SK-N-SH (cell line): ENCODE data around the gene AGFG2. TPM values are rescaled to one million over a fixed set of nuclear protein-coding genes. Genes with fewer than 3 reads are reported as not detected.

ENCODE experiments used
- CTCF ChIA-PET: fragments of 300-600, 350-600 bp; formaldehyde crosslinking; extraction: SDS; loops from one replicate; lab custom pipeline; 2021; lab: Yijun Ruan, JAX
- POLR2A ChIA-PET: fragments of 350-600 bp; sonication (Branson Sonifier 250); formaldehyde crosslinking; extraction: SDS; loops from one replicate; lab custom pipeline; 2020; ENCODE audit warnings: antibody characterized with exemption, inconsistent platforms; lab: Yijun Ruan, JAX
- DNase-seq: peaks from one replicate; pipeline ENCODE4 v3.0.0; 2012
- H2AFZ ChIP-seq: fragments of 200-600 bp; sonication (generic); 2 replicates; pipeline ENCODE4 v1.8.1; 2016; ENCODE audit warnings: antibody characterized with exemption, mild to moderate bottlenecking, low read depth
- H3F3A ChIP-seq: fragments of 200-600 bp; sonication (generic); replicated peaks from 2 replicates; pipeline ENCODE3; 2016; ENCODE audit warnings: antibody characterized with exemption, mild to moderate bottlenecking; ENCODE audit not compliant: insufficient read depth
- H3K27ac ChIP-seq, 2 experiments: fragments of 200-500 bp in 1 of 2; fragments of 200-600 bp in 1 of 2; sonication (Bioruptor generic) in 1 of 2; sonication (generic), shearing (Covaris generic) in 1 of 2; 2 replicates each; pipeline versions ENCODE4 v1.5.1 to v1.6.1; 2014 to 2016; ENCODE audit warnings: low read depth in 2 of 2, inconsistent platforms in 1 of 2, low read length in 1 of 2, mild to moderate bottlenecking in 1 of 2, mixed read lengths in 1 of 2
- H3K27me3 ChIP-seq: fragments of 200-600 bp; sonication (generic), shearing (Covaris generic); 2 replicates; pipeline ENCODE4 v1.6.1; 2016; ENCODE audit warnings: mixed run types; ENCODE audit not compliant: insufficient read depth
- H3K36me3 ChIP-seq, 2 experiments: fragments of 200-500 bp in 1 of 2; fragments of 200-600 bp in 1 of 2; sonication (Bioruptor generic) in 1 of 2; sonication (generic) in 1 of 2; replicated peaks in 1 of 2; 2 replicates each; pipeline versions ENCODE3 to v1.5.1; 2014 to 2016; ENCODE audit warnings: low read length in 1 of 2, mild to moderate bottlenecking in 1 of 2; ENCODE audit not compliant: insufficient read depth in 2 of 2, control insufficient read depth in 1 of 2
- H3K4me1 ChIP-seq, 2 experiments: fragments of 200-500 bp in 1 of 2; fragments of 200-600 bp in 1 of 2; sonication (Bioruptor generic) in 1 of 2; sonication (generic), shearing (Covaris generic) in 1 of 2; 2 replicates each; pipeline versions ENCODE4 v1.5.1 to v1.6.1; 2014 to 2016; ENCODE audit warnings: low read depth in 1 of 2, low read length in 1 of 2, mixed run types in 1 of 2; ENCODE audit not compliant: insufficient read depth in 2 of 2, control insufficient read depth in 1 of 2
- H3K4me2 ChIP-seq: fragments of 200-600 bp; sonication (generic), shearing (Covaris generic); 2 replicates; pipeline ENCODE4 v1.6.1; 2017; ENCODE audit warnings: mixed run types
- H3K4me3 ChIP-seq, 2 experiments: fragments of 200-500 bp in 1 of 2; fragments of 200-600 bp in 1 of 2; sonication (Bioruptor generic) in 1 of 2; sonication (generic), shearing (Covaris generic) in 1 of 2; 2 replicates each; pipeline versions ENCODE4 v1.5.1 to v1.8.1; 2014 to 2016; ENCODE audit warnings: low read depth in 2 of 2, inconsistent platforms in 1 of 2, low read length in 1 of 2, mild to moderate bottlenecking in 1 of 2, mixed read lengths in 1 of 2, moderate library complexity in 1 of 2
- H3K79me2 ChIP-seq: fragments of 200-600 bp; sonication (generic); 2 replicates; pipeline ENCODE4 v1.8.1; 2017; ENCODE audit warnings: mild to moderate bottlenecking; ENCODE audit not compliant: insufficient read depth
- H3K9ac ChIP-seq: fragments of 200-600 bp; sonication (generic); 2 replicates; pipeline ENCODE4 v1.6.1; 2017; ENCODE audit warnings: mixed run types
- H3K9me2 ChIP-seq: fragments of 200-600 bp; sonication (generic); 2 replicates; pipeline ENCODE4 v1.6.1; 2017; ENCODE audit warnings: mixed run types
- H3K9me3 ChIP-seq: fragments of 200-600 bp; sonication (generic); 2 replicates; pipeline ENCODE4 v1.6.1; 2017; ENCODE audit warnings: mixed run types, mild to moderate bottlenecking, moderate library complexity
- H4K20me1 ChIP-seq: fragments of 200-600 bp; sonication (generic); 2 replicates; pipeline ENCODE4 v1.6.1; 2017; ENCODE audit warnings: mild to moderate bottlenecking, mixed run types; ENCODE audit not compliant: insufficient read depth
- ELF1 ChIP-seq: IDR thresholded peaks from 2 replicates; pipeline ENCODE4 v1.4.0; 2012
- EP300 ChIP-seq, 2 experiments: IDR thresholded peaks; 2 replicates each; pipeline versions ENCODE4 v1.4.0 to v1.6.1; 2012; ENCODE audit warnings: borderline replicate concordance in 1 of 2, low read depth in 1 of 2, low read length in 1 of 2
- EZH2phosphoT487 ChIP-seq: fragments of 200-600 bp; sonication (generic); IDR thresholded peaks from 2 replicates; pipeline ENCODE4 v1.6.1; 2017; ENCODE audit warnings: low read depth, mixed run types, mild to moderate bottlenecking, antibody characterized with exemption, moderate library complexity, borderline replicate concordance
- FOSL2 ChIP-seq: IDR thresholded peaks from 2 replicates; pipeline ENCODE4 v1.4.0; 2012; ENCODE audit warnings: low read depth, mild to moderate bottlenecking, moderate library complexity, borderline replicate concordance
- FOXJ3 ChIP-seq: sonication (generic); formaldehyde crosslinking; IDR thresholded peaks from 2 replicates; pipeline ENCODE4 v1.5.1; 2020; ENCODE audit warnings: mild to moderate bottlenecking, missing genetic modification reagents
- GABPA ChIP-seq: IDR thresholded peaks from 2 replicates; pipeline ENCODE4 v1.4.0; 2012; ENCODE audit warnings: low read depth, mild to moderate bottlenecking
- GATA2 ChIP-seq: sonication (generic); formaldehyde crosslinking; IDR thresholded peaks from 2 replicates; pipeline ENCODE4 v1.5.0; 2020; ENCODE audit warnings: mild to moderate bottlenecking, missing genetic modification reagents
- IRF3 ChIP-seq: fragments of 150-350 bp; IDR thresholded peaks from 2 replicates; pipeline ENCODE4 v1.6.1; 2016; ENCODE audit warnings: mild to moderate bottlenecking, low read depth, low read length
- JUND ChIP-seq: IDR thresholded peaks from 2 replicates; pipeline ENCODE4 v1.4.0; 2012
- MEF2A ChIP-seq: IDR thresholded peaks from 2 replicates; pipeline ENCODE4 v1.4.0; 2012; ENCODE audit warnings: low read depth, borderline replicate concordance
- MXI1 ChIP-seq: IDR thresholded peaks from 2 replicates; pipeline ENCODE4 v1.6.1; 2012; ENCODE audit warnings: mild to moderate bottlenecking, low read depth, low read length, improper control_type of control experiment
- NFIC ChIP-seq: IDR thresholded peaks from 2 replicates; pipeline ENCODE4 v1.4.0; 2012; ENCODE audit warnings: borderline replicate concordance
- NRF1 ChIP-seq: IDR thresholded peaks from 2 replicates; pipeline ENCODE4 v1.6.1; 2012; ENCODE audit warnings: low read depth, mild to moderate bottlenecking, low read length
- POLR2AphosphoS5 ChIP-seq: IDR thresholded peaks from 2 replicates; pipeline ENCODE4 v1.6.1; 2012; ENCODE audit warnings: low read depth, low read length
- RAD21 ChIP-seq: IDR thresholded peaks from 2 replicates; pipeline ENCODE4 v1.6.1; 2012; ENCODE audit warnings: mild to moderate bottlenecking, low read length
- RCOR1 ChIP-seq: fragments of 150-350 bp; IDR thresholded peaks from 2 replicates; pipeline ENCODE4 v1.6.1; 2017; ENCODE audit warnings: antibody characterized with exemption, low read length
- RFX5 ChIP-seq: IDR thresholded peaks from 2 replicates; pipeline ENCODE4 v1.6.1; 2012; ENCODE audit warnings: mild to moderate bottlenecking, improper control_type of control experiment, low read length
- RXRA ChIP-seq: IDR thresholded peaks from 2 replicates; pipeline ENCODE4 v1.4.0; 2012; ENCODE audit warnings: low read depth, mild to moderate bottlenecking, borderline replicate concordance
- SIN3A ChIP-seq: IDR thresholded peaks from 2 replicates; pipeline ENCODE4 v1.6.1; 2012; ENCODE audit warnings: low read depth, mild to moderate bottlenecking, low read length, moderate library complexity, borderline replicate concordance
- TAF1 ChIP-seq: IDR thresholded peaks from 2 replicates; pipeline ENCODE4 v1.6.1; 2012; ENCODE audit warnings: low read depth, mild to moderate bottlenecking, low read length, moderate library complexity, borderline replicate concordance
- TCF12 ChIP-seq: IDR thresholded peaks from 2 replicates; pipeline ENCODE4 v1.4.0; 2012
- WGBS: methylation state at CpG from one replicate; pipeline ENCODE4 v1.1.6; 2017; ENCODE audit warnings: low lambda C conversion rate; 5-methylcytosine and 5-hydroxymethylcytosine counted together
- polyA plus RNA-seq, 3 experiments: library from polyadenylated mRNA; depleted of rRNA; stranded (reverse); fragments of >200 nt; gene quantifications; 2 replicates each; pipeline ENCODE4 v1.2.3, GENCODE V29; 2012
- TF ChIP-seq, protein P1 (sequence below): IDR thresholded peaks from 2 replicates; pipeline ENCODE4 v1.4.0; 2012; ENCODE audit warnings: low read depth, borderline replicate concordance
- TF ChIP-seq, protein P2 (sequence below): IDR thresholded peaks from 2 replicates; pipeline ENCODE4; 2012

Gene AGFG2
- polyA plus RNA-seq, 1 of the 3 experiments (the other 2 are of a cell fraction), result 23.1 TPM

DNA sequence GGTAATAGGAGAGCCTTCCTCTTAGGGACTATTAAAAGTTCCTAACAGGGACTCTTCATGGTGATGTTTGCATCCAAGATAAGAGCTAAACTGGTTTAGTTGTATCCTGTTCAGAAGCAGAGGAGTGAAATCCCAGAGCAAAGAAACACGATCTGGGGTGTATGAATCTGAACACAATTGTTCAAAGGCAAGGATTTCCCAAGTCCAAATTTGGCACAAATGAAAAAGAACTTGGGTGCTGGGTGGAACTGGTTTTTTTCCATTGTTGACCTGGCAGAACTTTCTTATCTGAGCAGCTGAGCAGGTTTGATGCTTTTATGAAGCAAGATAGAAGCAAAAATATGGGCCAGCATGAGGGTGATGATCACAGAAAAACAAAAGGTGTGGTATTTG is 6.0 kb downstream of the AGFG2 start:
- Histone ChIP-seq H4K20me1 (no peaks in the 10 kb centered on the region), H3K4me1 (peaks cover 40 to 44% of the 10 kb centered on the region in 2 experiments), H3K9me3 (no peaks in the 10 kb centered on the region), H3K79me2 (peaks cover 27% of the 10 kb centered on the region; the same call in 1 of the 2 replicates), H3K27me3 (no peaks in the 10 kb centered on the region), H3K36me3 (peaks cover 0 to 3% of the 10 kb centered on the region in 2 experiments), H3K9ac (peak overlapping the region; percentile 30), H2AFZ (peak overlapping the region; percentile 69), H3F3A (peaks cover 36% of the 10 kb centered on the region), H3K9me2 (no peaks in the 10 kb centered on the region), H3K27ac (peak overlapping the region; percentile 89), H3K4me2 (peak overlapping the region; percentile 68), H3K4me3 (no peak overlapping the region)
- TF ChIP-seq ELF1, result no peak
- TF ChIP-seq FOXJ3 (CRISPR knock-in tag), result no peak
- TF ChIP-seq, protein P1, sequence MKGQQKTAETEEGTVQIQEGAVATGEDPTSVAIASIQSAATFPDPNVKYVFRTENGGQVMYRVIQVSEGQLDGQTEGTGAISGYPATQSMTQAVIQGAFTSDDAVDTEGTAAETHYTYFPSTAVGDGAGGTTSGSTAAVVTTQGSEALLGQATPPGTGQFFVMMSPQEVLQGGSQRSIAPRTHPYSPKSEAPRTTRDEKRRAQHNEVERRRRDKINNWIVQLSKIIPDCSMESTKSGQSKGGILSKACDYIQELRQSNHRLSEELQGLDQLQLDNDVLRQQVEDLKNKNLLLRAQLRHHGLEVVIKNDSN, result no peak
- no peak for TF ChIP-seq POLR2AphosphoS5
- no peak for TF ChIP-seq TAF1
- TF ChIP-seq RCOR1, result no peak
- TF ChIP-seq GATA2, result no peak
- TF ChIP-seq NRF1, result no peak
- no peak for TF ChIP-seq TCF12
- TF ChIP-seq RAD21, result no peak
- POLR2A ChIA-PET, result interaction anchor here (0.6 to 0.9 kb wide), 3 partner anchors 25 to 41 kb away, joined by 3 read pairs; partner anchors contain the start of genes FBXO24 and LRCH4
- WGBS, result 50% methylated on average over 1 of the region's 1 CpG
- CTCF ChIA-PET, result interaction anchor here (0.9 to 19.1 kb wide), 10 partner anchors 12 to 107 kb away, joined by 3 to 353 read pairs (median 6); partner anchors contain the start of genes MOSPD3 and NYAP1
- no peak for DNase-seq

DNA sequence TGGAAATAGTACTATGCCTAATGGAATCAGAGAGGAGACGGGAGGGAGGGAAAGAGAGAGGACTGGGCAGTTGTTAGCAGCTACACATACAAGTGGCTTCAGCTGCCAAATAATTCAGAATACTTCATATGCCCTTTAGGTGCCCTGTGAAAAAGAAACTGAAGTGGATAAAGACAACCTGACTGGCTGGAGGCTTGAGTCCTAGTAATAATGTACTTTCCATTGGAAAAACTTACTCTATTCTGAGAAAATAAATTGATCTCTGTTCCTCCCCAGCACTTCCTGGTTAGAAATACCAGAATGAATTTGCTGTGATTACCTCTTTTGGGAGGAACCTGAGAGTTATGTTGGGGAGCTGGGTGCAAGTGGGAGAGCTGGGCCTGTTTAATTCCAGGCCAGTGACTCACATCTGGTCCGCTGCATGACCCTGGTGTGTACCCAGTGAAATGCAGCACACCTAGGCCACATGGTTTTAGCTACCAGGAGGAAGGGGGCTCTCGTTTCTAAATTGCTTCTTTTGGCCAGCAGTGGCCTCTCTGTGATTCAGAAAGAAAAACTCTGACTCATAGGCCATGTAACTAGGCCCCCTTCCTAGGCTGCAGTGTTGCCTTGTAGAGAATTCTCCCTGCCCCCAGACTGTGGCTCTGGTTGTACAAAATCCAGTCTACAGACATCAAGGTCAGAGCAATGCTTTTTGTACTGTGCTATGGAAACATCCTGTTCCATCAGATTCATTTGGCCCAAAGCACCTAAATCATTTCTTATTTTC is 6.5 kb downstream of the AGFG2 start:
- Histone ChIP-seq H3K4me2 (peak overlapping the region; percentile 68), H3K9ac (peak overlapping the region; percentile 30), H2AFZ (peak overlapping the region; percentile 69), H3K27me3 (no peaks in the 10 kb centered on the region), H3K27ac (peak overlapping the region; percentile 89), H3K9me3 (no peaks in the 10 kb centered on the region), H3K36me3 (peaks cover 4 to 6% of the 10 kb centered on the region in 2 experiments), H3K4me3 (peak overlapping the region in 1 of 2 experiments; percentile 18; a peak in 1 of 4 replicates), H3F3A (peaks cover 39% of the 10 kb centered on the region), H3K79me2 (peaks cover 26% of the 10 kb centered on the region; the same call in 1 of the 2 replicates), H3K4me1 (peaks cover 40 to 41% of the 10 kb centered on the region in 2 experiments), H4K20me1 (no peaks in the 10 kb centered on the region), H3K9me2 (no peaks in the 10 kb centered on the region)
- peak; percentile 74 for DNase-seq
- ChIA-PET CTCF (interaction anchor here (0.7 to 19.1 kb wide), 13 partner anchors 10 to 160 kb away, joined by 3 to 353 read pairs (median 4); partner anchors contain the start of genes MOSPD3 and NYAP1), POLR2A (interaction anchor here (0.6 to 0.9 kb wide), 2 partner anchors 25 to 41 kb away, joined by 3 read pairs; partner anchors contain the start of genes FBXO24 and LRCH4)
- WGBS, result 12% methylated on average over 3 of the region's 3 CpGs
- TF ChIP-seq RCOR1, result peak; percentile 22; the same call in 1 of the 2 replicates
- peak; percentile 1; the same call in 1 of the 2 replicates for TF ChIP-seq RAD21
- TF ChIP-seq NRF1, result no peak
- TF ChIP-seq MEF2A, result no peak
- TF ChIP-seq MXI1, result peak; percentile 55
- TF ChIP-seq, protein P2, sequence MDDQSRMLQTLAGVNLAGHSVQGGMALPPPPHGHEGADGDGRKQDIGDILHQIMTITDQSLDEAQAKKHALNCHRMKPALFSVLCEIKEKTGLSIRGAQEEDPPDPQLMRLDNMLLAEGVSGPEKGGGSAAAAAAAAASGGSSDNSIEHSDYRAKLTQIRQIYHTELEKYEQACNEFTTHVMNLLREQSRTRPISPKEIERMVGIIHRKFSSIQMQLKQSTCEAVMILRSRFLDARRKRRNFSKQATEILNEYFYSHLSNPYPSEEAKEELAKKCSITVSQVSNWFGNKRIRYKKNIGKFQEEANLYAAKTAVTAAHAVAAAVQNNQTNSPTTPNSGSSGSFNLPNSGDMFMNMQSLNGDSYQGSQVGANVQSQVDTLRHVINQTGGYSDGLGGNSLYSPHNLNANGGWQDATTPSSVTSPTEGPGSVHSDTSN, result no peak; the same call in 1 of the 2 replicates
- peak; percentile 59; the same call in 1 of the 2 replicates for TF ChIP-seq NFIC
- TF ChIP-seq SIN3A, result 0 out of 2 replicates have a peak, but pooled peaks have one; percentile 72
- no peak for TF ChIP-seq GABPA
- peak; percentile 97 for TF ChIP-seq FOSL2
- TF ChIP-seq RFX5, result no peak
- peak in 1 of 2 experiments; percentile 79; a peak in 1 of 4 replicates for TF ChIP-seq EP300 (IDR thresholded peaks at IDR 0.05; ENCODE audit: borderline replicate concordance in 1 of 2, low read depth in 1 of 2, low read length in 1 of 2)
- no peak for TF ChIP-seq EZH2phosphoT487
- TF ChIP-seq TCF12, result peak; percentile 79
- peak; percentile 87 for TF ChIP-seq JUND
- TF ChIP-seq, protein P1, result peak; percentile 45; the same call in 1 of the 2 replicates
- TF ChIP-seq RXRA, result peak; percentile 90
- no peak for TF ChIP-seq IRF3
